GM12892 (cell line): ENCODE data around the gene C4orf50.

Experiments
- DNase-seq: peaks from one replicate; pipeline ENCODE4 v3.0.0; 2011; ENCODE audit not compliant: insufficient read length
- FAIRE-seq: peaks from 2 replicates; lab custom pipeline; 2011; peaks lifted over from hg19 to GRCh38; lab: Jason Lieb, UNC
- POLR2A ChIP-seq: IDR thresholded peaks from 2 replicates; pipeline ENCODE4 v1.6.1; 2011; ENCODE audit warnings: low read depth, low read length, control low read depth
- POLR2AphosphoS5 ChIP-seq: IDR thresholded peaks from 2 replicates; pipeline ENCODE4 v1.6.1; 2011; ENCODE audit warnings: low read depth, low read length, control low read depth
- TAF1 ChIP-seq: IDR thresholded peaks from 2 replicates; pipeline ENCODE4 v1.6.1; 2011; ENCODE audit warnings: low read depth, mild to moderate bottlenecking, control low read depth, low read length, borderline replicate concordance

Gene C4orf50

GRCh38 chr4:5887011-5887360, 131.2 kb downstream of the C4orf50 start:
- TF ChIP-seq POLR2AphosphoS5: no peak
- TF ChIP-seq POLR2A: no peak
- no peak for TF ChIP-seq TAF1
- DNase-seq (no peak), FAIRE-seq (no peak)

- DNase-seq: no peak
- TF ChIP-seq POLR2A: no peak
- TF ChIP-seq TAF1: no peak
- TF ChIP-seq POLR2AphosphoS5: no peak
- FAIRE-seq: no peak
Measured at GRCh38 chr4:5885733-5886132, 132.5 kb downstream of the C4orf50 start.

GRCh38 chr4:5884796-5885195, 133.4 kb downstream of the C4orf50 start:
- DNase-seq: no peak
- no peak for TF ChIP-seq POLR2AphosphoS5
- TF ChIP-seq POLR2A: no peak
- TF ChIP-seq TAF1: no peak
- FAIRE-seq: no peak

- FAIRE-seq (no peak), DNase-seq (no peak)
- TF ChIP-seq TAF1 (no peak), POLR2A (no peak), POLR2AphosphoS5 (no peak)
Measured at GRCh38 chr4:5883916-5884315, 134.3 kb downstream of the C4orf50 start.

- no peak for FAIRE-seq
- TF ChIP-seq POLR2A (no peak), TAF1 (no peak), POLR2AphosphoS5 (no peak)
- DNase-seq: no peak
Measured at GRCh38 chr4:5882947-5883346, 135.3 kb downstream of the C4orf50 start.

GRCh38 chr4:5881340-5881739, 136.9 kb downstream of the C4orf50 start:
- no peak for TF ChIP-seq POLR2AphosphoS5
- no peak for TF ChIP-seq TAF1
- TF ChIP-seq POLR2A: no peak
- no peak for DNase-seq
- no peak for FAIRE-seq

- no peak for TF ChIP-seq TAF1
- no peak for TF ChIP-seq POLR2AphosphoS5
- no peak for TF ChIP-seq POLR2A
- DNase-seq (no peak), FAIRE-seq (no peak)
Measured at GRCh38 chr4:5878359-5878758, 139.9 kb downstream of the C4orf50 start.

- TF ChIP-seq POLR2A (no peak), TAF1 (no peak), POLR2AphosphoS5 (no peak)
- FAIRE-seq (no peak), DNase-seq (no peak)
Measured at GRCh38 chr4:5877392-5877791, 140.8 kb downstream of the C4orf50 start.

GRCh38 chr4:5874811-5875449, 143.3 kb downstream of the C4orf50 start:
- DNase-seq (no peak), FAIRE-seq (no peak)
- TF ChIP-seq POLR2AphosphoS5 (no peak), TAF1 (no peak), POLR2A (no peak)

GRCh38 chr4:5870701-5871100, 147.5 kb downstream of the C4orf50 start:
- FAIRE-seq: no peak
- no peak for DNase-seq
- TF ChIP-seq TAF1 (no peak), POLR2A (no peak), POLR2AphosphoS5 (no peak)

- DNase-seq (no peak), FAIRE-seq (no peak)
- TF ChIP-seq POLR2AphosphoS5: no peak
- TF ChIP-seq TAF1: no peak
- no peak for TF ChIP-seq POLR2A
Measured at GRCh38 chr4:5869966-5870619, 148.1 kb downstream of the C4orf50 start.

GRCh38 chr4:5867866-5868265, 150.4 kb downstream of the C4orf50 start:
- TF ChIP-seq POLR2AphosphoS5 (no peak), POLR2A (no peak), TAF1 (no peak)
- FAIRE-seq (no peak), DNase-seq (no peak)
